Thoracic aorta (tissue), 2 donors: ENCODE measurements around the gene E4F1. TPM values are rescaled to one million over a fixed set of nuclear protein-coding genes. Genes with fewer than 3 reads are reported as not detected.

Source experiments
- ATAC-seq: fragments of 150-250 bp; one replicate; pipeline ENCODE4 v1.8.0; 2017; ENCODE audit warnings: low read depth; ENCODE audit not compliant: insufficient number of reproducible peaks, low FRiP score
- DNase-seq: peaks from one replicate; pipeline ENCODE4 v3.0.0-alpha.2; 2020; ENCODE audit warnings: low spot score
- H3K27ac ChIP-seq, 2 donors: fragments of 200-600 bp; sonication (generic); 1 replicate in 1 of 2; 2 replicates in 1 of 2; pipeline ENCODE4 v1.5.1; 2016; ENCODE audit warnings: mild to moderate bottlenecking in 2 of 2, moderate library complexity in 2 of 2
- H3K27me3 ChIP-seq: fragments of 200-600 bp; sonication (generic); replicated peaks from 2 replicates; pipeline ENCODE4 v1.6.0; 2016; ENCODE audit warnings: mild to moderate bottlenecking; ENCODE audit not compliant: insufficient read depth
- H3K36me3 ChIP-seq: fragments of 200-600 bp; sonication (generic); one replicate; pipeline ENCODE4 v1.5.1; 2016
- H3K4me1 ChIP-seq, 2 donors: fragments of 200-600 bp; sonication (generic); 1 replicate in 1 of 2; 2 replicates in 1 of 2; pipeline versions ENCODE4 v1.5.1 to v1.6.0; 2016; ENCODE audit warnings: low read depth in 2 of 2, mild to moderate bottlenecking in 1 of 2; ENCODE audit not compliant: control insufficient read depth in 1 of 2
- H3K4me3 ChIP-seq: fragments of 200-600 bp; sonication (generic); 2 replicates; pipeline ENCODE4 v1.5.1; 2016; ENCODE audit warnings: mild to moderate bottlenecking
- H3K9me3 ChIP-seq: fragments of 200-600 bp; sonication (generic); 2 replicates; pipeline ENCODE4 v1.5.1; 2016
- total RNA-seq, 2 donors: library from RNA; depleted of rRNA; stranded (reverse); fragments of >200 nt; gene quantifications; one replicate each; pipeline versions ENCODE4 v1.1.0 to v1.2.3, GENCODE V29; 2016
- TF ChIP-seq, protein P1 (sequence below): fragments of 200-600 bp; sonication (generic); IDR thresholded peaks from one replicate; pipeline ENCODE4 v1.5.1; 2019; ENCODE audit warnings: antibody characterized with exemption

E4F1 gene
- total RNA-seq, 2 donors from 2014 or later, result 44.0 to 50.2 TPM

DNA sequence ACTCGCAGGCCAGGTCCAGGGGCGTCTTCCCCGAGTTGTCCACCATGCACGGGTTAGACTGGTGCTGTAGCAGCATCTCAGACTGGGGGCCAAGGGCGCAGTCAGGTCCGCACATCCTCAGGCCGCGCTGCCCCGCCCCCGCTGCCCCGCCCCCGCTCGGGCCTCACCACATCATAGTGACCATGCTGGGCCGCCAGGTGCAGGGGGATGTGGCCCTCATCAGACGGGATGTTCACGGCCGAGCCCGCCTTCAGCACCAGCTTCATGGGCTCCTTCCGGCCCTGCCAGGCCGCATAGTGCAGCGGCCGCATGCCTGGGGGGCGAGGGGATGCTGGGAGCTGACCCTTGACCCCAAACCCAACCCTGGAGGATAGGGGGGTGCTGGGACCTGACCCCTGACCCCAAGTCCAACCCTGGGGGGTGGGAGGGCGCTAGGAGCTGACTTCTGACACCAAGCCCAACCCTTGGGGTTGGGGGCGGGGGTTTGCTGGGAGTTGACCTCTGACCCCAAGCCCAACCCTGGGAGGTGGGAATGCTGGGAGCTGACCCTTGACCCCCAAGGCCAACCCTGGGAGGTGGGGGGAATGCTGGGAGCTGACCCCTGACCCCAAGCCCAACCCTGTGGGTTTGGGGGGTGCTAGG is 34.0 kb upstream of the E4F1 start:
- H3K4me3 ChIP-seq, result no peak overlapping the region
- H3K36me3 ChIP-seq, result no peaks in the 10 kb centered on the region
- TF ChIP-seq, protein P1, sequence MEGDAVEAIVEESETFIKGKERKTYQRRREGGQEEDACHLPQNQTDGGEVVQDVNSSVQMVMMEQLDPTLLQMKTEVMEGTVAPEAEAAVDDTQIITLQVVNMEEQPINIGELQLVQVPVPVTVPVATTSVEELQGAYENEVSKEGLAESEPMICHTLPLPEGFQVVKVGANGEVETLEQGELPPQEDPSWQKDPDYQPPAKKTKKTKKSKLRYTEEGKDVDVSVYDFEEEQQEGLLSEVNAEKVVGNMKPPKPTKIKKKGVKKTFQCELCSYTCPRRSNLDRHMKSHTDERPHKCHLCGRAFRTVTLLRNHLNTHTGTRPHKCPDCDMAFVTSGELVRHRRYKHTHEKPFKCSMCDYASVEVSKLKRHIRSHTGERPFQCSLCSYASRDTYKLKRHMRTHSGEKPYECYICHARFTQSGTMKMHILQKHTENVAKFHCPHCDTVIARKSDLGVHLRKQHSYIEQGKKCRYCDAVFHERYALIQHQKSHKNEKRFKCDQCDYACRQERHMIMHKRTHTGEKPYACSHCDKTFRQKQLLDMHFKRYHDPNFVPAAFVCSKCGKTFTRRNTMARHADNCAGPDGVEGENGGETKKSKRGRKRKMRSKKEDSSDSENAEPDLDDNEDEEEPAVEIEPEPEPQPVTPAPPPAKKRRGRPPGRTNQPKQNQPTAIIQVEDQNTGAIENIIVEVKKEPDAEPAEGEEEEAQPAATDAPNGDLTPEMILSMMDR, result no peak
- DNase-seq (no peak), ATAC-seq (no peak)
- no peaks in the 10 kb centered on the region for H3K4me1 ChIP-seq
- H3K9me3 ChIP-seq, result no peaks in the 10 kb centered on the region
- H3K27me3 ChIP-seq, result no peaks in the 10 kb centered on the region
- no peak overlapping the region for H3K27ac ChIP-seq

DNA sequence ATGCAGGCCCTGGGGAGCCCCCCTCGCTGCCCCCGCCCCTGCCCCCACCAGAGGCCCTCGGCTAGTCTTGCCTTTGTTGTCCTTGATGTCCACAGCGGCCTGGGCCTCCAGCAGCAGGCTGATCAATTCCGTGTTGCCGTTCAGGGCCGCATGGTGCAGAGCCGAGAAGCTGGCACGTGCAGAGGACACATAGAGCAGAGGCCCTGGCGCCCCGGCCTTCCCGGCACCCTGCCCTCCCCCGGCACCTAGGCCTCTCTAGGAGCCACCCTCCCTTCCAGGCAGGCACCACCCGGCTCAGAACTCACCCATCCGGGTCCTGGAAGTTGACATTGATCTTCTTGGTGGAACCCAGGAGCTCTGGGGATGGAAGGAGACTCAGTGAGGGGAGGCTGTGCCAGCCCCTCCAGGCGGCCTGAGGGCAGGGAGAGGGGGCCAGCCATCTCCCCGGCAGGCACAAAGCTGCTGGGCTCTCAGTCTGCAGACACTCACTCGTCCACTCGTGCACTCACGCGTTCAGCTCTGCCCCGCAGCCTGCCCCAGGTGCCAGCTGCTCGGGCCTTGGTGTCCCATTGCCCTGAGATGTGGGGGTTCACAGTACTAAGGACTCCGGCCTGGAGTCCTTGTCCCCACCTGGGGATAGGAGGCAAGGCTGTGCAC is 33.3 kb upstream of the E4F1 start:
- Histone ChIP-seq H3K27ac (no peak overlapping the region), H3K4me3 (no peak overlapping the region), H3K4me1 (no peaks in the 10 kb centered on the region), H3K9me3 (no peaks in the 10 kb centered on the region), H3K36me3 (no peaks in the 10 kb centered on the region), H3K27me3 (no peaks in the 10 kb centered on the region)
- ATAC-seq (no peak), DNase-seq (no peak)
- TF ChIP-seq, protein P1, result no peak

DNA sequence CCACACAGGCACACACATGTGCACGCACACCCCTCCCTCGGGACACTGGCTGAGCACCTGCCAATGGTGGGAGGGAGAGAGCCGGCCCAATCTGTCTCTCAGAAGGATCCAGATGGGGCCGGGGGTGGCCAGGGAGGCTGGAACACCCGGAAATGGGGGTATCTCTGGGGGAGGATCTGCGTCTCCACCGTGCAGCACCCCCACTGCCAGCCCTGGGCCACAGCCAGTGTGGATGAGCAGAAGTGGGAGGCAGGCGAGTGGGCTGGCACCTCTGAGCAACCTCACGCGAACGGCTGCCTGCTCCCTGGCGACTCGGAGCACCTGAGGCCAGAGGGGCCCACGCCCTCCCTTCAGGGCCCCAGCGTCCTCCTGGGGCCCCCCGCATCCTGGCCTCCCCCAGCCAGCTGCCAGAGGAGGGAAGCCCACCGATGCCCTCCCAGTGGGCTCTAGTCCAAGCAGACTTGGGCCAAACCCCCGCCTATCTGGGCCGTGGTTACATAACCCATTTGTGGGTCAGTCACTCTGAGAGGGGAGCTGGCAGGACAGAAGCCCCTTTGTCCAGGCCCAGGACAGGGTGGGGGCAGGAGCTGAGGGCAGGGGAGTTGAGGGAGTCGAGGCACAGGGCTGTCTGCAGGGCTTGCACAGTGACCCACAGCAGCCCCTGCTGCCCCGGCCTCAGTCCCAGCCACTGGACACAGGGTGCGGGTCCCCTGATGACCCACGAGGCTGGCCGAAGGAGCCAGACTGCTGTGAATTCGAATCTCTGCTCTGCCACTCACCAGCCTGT is 32.5 kb upstream of the E4F1 start:
- no peak for DNase-seq
- TF ChIP-seq, protein P1, result no peak
- H3K4me3 ChIP-seq, result no peak overlapping the region
- no peak overlapping the region for H3K27ac ChIP-seq
- no peak for ATAC-seq
- H3K36me3 ChIP-seq, result no peaks in the 10 kb centered on the region
- peaks cover 3 to 5% of the 10 kb centered on the region in 2 donors for H3K4me1 ChIP-seq
- peaks cover 7% of the 10 kb centered on the region for H3K27me3 ChIP-seq
- no peaks in the 10 kb centered on the region for H3K9me3 ChIP-seq

DNA sequence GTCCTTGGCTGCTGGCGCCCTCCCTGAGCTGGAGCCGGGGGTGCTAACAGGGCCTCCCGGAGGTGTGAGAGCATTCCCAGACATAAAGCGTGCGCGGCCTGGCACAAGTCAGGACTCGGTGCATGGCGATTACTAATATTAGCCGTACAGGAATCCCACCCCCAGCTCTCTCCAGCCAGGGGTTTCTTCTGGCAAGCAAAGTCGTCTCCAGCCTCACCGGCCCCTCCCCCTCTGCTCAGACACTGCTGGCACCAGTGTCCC is 32.0 kb upstream of the E4F1 start:
- no peak for DNase-seq
- no peak for ATAC-seq
- TF ChIP-seq, protein P1, result no peak
- Histone ChIP-seq H3K9me3 (no peaks in the 10 kb centered on the region), H3K27me3 (peaks cover 8% of the 10 kb centered on the region), H3K4me3 (no peak overlapping the region), H3K4me1 (peaks cover 5 to 9% of the 10 kb centered on the region in 2 donors), H3K36me3 (no peaks in the 10 kb centered on the region), H3K27ac (no peak overlapping the region)

DNA sequence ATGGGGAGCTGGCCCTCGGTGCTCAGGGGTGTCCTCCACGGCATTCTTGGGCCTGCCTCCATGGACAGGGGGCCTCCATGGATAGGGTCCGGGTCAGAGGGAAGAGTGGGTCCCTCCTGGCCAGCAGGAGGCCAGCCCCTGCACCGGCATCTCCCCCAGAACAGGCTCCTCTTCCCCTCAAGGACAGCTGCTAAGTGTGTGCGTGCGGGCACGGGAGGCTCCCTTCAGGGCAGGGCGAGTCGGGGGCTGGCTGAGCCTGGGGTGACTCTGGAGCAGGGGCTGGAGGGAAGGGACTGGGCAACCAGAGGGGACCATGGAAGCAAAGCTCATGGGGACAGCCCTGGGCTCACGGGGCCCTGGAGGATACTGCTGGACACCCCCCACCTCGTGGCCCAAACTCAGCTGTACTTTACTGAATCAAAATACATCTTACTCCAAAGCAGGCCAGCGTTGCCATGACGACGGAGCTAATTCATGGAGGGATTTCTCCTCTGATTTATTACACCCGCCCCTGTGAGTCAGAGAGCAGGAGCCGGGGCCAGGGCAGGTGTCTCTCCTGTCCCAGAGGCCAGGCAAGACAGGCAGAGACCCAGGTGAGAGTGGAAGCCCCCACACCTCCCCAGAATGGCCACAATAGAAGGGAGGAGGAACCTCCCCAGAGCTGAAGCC is 29.1 kb upstream of the E4F1 start:
- H3K4me1 ChIP-seq, result peaks cover 5 to 13% of the 10 kb centered on the region in 2 donors
- H3K27me3 ChIP-seq, result peaks cover 8% of the 10 kb centered on the region
- no peak for DNase-seq

More for the DNA sequence above, 29.1 kb upstream of the E4F1 start:
- H3K9me3 ChIP-seq, result no peaks in the 10 kb centered on the region
- no peak for ATAC-seq
- no peak overlapping the region for H3K4me3 ChIP-seq
- no peaks in the 10 kb centered on the region for H3K36me3 ChIP-seq
- TF ChIP-seq, protein P1, result no peak
- H3K27ac ChIP-seq, result no peak overlapping the region
